Adrenal gland (tissue), 12 donors: ENCODE results near the gene ENPP1. TPM values are rescaled to one million over a fixed set of nuclear protein-coding genes. Genes with fewer than 3 reads are reported as not detected.

Experiments
- DNase-seq, 7 donors: peaks; one replicate each; pipeline ENCODE4 v3.0.0-alpha.2; 2019 to 2020
- H3K27ac ChIP-seq, 5 donors: fragments of 200-600 bp; sonication (generic) in 4 of 5; 1 replicate in 3 of 5; 2 replicates in 2 of 5; pipeline versions ENCODE4 v1.5.1 to v1.8.0; 2016 to 2020; ENCODE audit warnings: mild to moderate bottlenecking in 1 of 5
- H3K27me3 ChIP-seq: fragments of 200-600 bp; 2 replicates; pipeline ENCODE4 v1.8.0; 2021
- H3K36me3 ChIP-seq, 2 donors: fragments of 200-600 bp; replicated peaks in 1 of 2; 1 replicate in 1 of 2; 2 replicates in 1 of 2; pipeline versions ENCODE4 v1.5.1 to v1.8.0; 2018 to 2022
- H3K4me1 ChIP-seq, 2 donors: fragments of 200-600 bp; replicated peaks in 1 of 2; 1 replicate in 1 of 2; 2 replicates in 1 of 2; pipeline versions ENCODE4 v1.5.1 to v1.8.0; 2018 to 2021
- H3K4me3 ChIP-seq, 4 donors: fragments of 200-600 bp; sonication (generic) in 3 of 4; one replicate each; pipeline ENCODE4 v1.5.1; 2016 to 2018
- H3K9me3 ChIP-seq, 3 donors: fragments of 200-600 bp; sonication (generic) in 1 of 3; replicated peaks in 1 of 3; 1 replicate in 2 of 3; 2 replicates in 1 of 3; pipeline versions ENCODE4 v1.5.1 to v1.8.0; 2016 to 2021
- CTCF ChIP-seq, 6 experiments: fragments of 450-650 bp in 4 of 6; fragments of 200-600 bp in 2 of 6; sonication (generic) in 1 of 6; IDR thresholded peaks; 1 replicate in 5 of 6; 2 replicates in 1 of 6; pipeline versions ENCODE4 v1.5.1 to v1.8.0; 2016 to 2021; ENCODE audit warnings: antibody characterized with exemption in 6 of 6, mild to moderate bottlenecking in 2 of 6, moderate library complexity in 1 of 6
- POLR2A ChIP-seq, 2 donors: fragments of 450-650 bp; IDR thresholded peaks; one replicate each; pipeline ENCODE4 v1.6.1; 2017; ENCODE audit warnings: antibody characterized with exemption in 2 of 2, mild to moderate bottlenecking in 2 of 2, moderate library complexity in 1 of 2
- WGBS, 4 donors: extraction: QIAGEN DNeasy Blood & Tissue Kit in 2 of 4; methylation state at CpG; one replicate each; pipeline versions ENCODE4 v1.1.5 to v1.1.7; 2013 to 2017; 5-methylcytosine and 5-hydroxymethylcytosine counted together
- intact Hi-C, 2 donors: fragments of 100-400 bp; cut with DNase I; formaldehyde crosslinking; loops; one replicate each; pipeline versions ENCODE4 v1.14.1 to v1.15.0; 2022 to 2023
- polyA plus RNA-seq, 3 donors: library from polyadenylated mRNA; stranded (reverse); fragments of 200-250 nt in 2 of 3; fragments of 350-450 nt in 1 of 3; fragmentation: Illumina TruSeq in 1 of 3; extraction: RNeasy Lipid Tissue Mini Kit (QIAGEN cat#74804) in 1 of 3; gene quantifications; one replicate each; pipeline ENCODE4 v1.2.3, GENCODE V29; 2013 to 2014
- total RNA-seq, 9 donors: library from RNA; depleted of rRNA in 4 of 9; stranded (reverse); fragments of >200 nt in 4 of 9; fragments of 120-200 nt in 1 of 9; fragmentation: NEBNext Ultra II Directional in 1 of 9; extraction: Animal tissue kit (Norgen Biotek cat#: 25700) in 1 of 9; gene quantifications; one replicate each; pipeline versions ENCODE4 v1.1.0 to v1.2.4, GENCODE V29; 2013 to 2023
- donor health status: healthy with polysubstance abuse.
- donor health status: Bipolar disorder and iron deficiency.
- donor health status: DM: yes; HTN: yes; CAD: no.
- donor health status: DM: no; HTN: no; CAD: no.
- donor health status: DM: no; HTN: no; CAD: no.
- donor health status: DM: yes; HTN: yes; CAD: no.

ENPP1 gene
- total and polyA plus RNA-seq, 12 donors, result 2.1 to 44.7 (median 9.5) TPM

- intact Hi-C loops, result no loop called here
- H3K9me3 ChIP-seq, result no peaks in the 10 kb centered on the region
- H3K27ac ChIP-seq, result peak overlapping the region in 2 of 5 donors; percentile 61 to 86
- no peaks in the 10 kb centered on the region for H3K27me3 ChIP-seq
- no peak for DNase-seq
- H3K36me3 ChIP-seq, result no peaks in the 10 kb centered on the region
- peaks cover 8 to 24% of the 10 kb centered on the region in 2 donors for H3K4me1 ChIP-seq
- peak overlapping the region in 2 of 4 donors; percentile 37 to 84 for H3K4me3 ChIP-seq
- WGBS, 4 donors, result 7 to 12% (median 8%) methylated on average over 17 of the region's 17 CpGs
- TF ChIP-seq POLR2A (IDR thresholded peaks at IDR 0.05) (no peak), CTCF (IDR thresholded peaks at IDR 0.05) (no peak)
Observed at GRCh38 chr6:131807321-131807643, 538 bp upstream of the ENPP1 start.

- peak overlapping the region in 3 of 5 donors; percentile 43 to 86 (median 60) for H3K27ac ChIP-seq
- TF ChIP-seq CTCF (IDR thresholded peaks at IDR 0.05) (no peak), POLR2A (IDR thresholded peaks at IDR 0.05) (no peak)
- peak overlapping the region in 2 of 4 donors; percentile 23 to 84 for H3K4me3 ChIP-seq
Observed at GRCh38 chr6:131808460-131809269, 845 bp downstream of the ENPP1 start.

GRCh38 chr6:131811500-131811899 lies 3.7 kb downstream of the ENPP1 start:
- peaks cover 3 to 12% of the 10 kb centered on the region in 2 donors for H3K4me1 ChIP-seq
- no peak for DNase-seq
- H3K27me3 ChIP-seq, result no peaks in the 10 kb centered on the region
- H3K27ac ChIP-seq, result no peak overlapping the region
- no peak overlapping the region for H3K4me3 ChIP-seq
- no peaks in the 10 kb centered on the region for H3K9me3 ChIP-seq
- no peaks in the 10 kb centered on the region for H3K36me3 ChIP-seq
- TF ChIP-seq POLR2A (IDR thresholded peaks at IDR 0.05) (no peak), CTCF (IDR thresholded peaks at IDR 0.05) (no peak)
- intact Hi-C loops, result no loop called here
- 64 to 76% (median 67%) methylated on average over 3 of the region's 3 CpGs for WGBS, 4 donors

More at GRCh38 chr6:131808460-131809269, 845 bp downstream of the ENPP1 start:
- no peaks in the 10 kb centered on the region for H3K27me3 ChIP-seq
- no peak for DNase-seq
- intact Hi-C loops, result no loop called here
- H3K9me3 ChIP-seq, result no peaks in the 10 kb centered on the region
- H3K4me1 ChIP-seq, result peaks cover 8 to 24% of the 10 kb centered on the region in 2 donors
- 36 to 48% (median 42%) methylated on average over 12 of the region's 12 CpGs for WGBS, 4 donors
- no peaks in the 10 kb centered on the region for H3K36me3 ChIP-seq

GRCh38 chr6:131813991-131814390 lies 6.2 kb downstream of the ENPP1 start:
- intact Hi-C loops, result no loop called here
- no peak for DNase-seq
- H3K9me3 ChIP-seq, result no peaks in the 10 kb centered on the region
- H3K4me3 ChIP-seq, result no peak overlapping the region
- no peak overlapping the region for H3K27ac ChIP-seq
- no peaks in the 10 kb centered on the region for H3K4me1 ChIP-seq
- no peaks in the 10 kb centered on the region for H3K27me3 ChIP-seq
- WGBS, 4 donors, result 80 to 93% (median 88%) methylated on average over 3 of the region's 3 CpGs
- TF ChIP-seq CTCF (IDR thresholded peaks at IDR 0.05), result no peak
- H3K36me3 ChIP-seq, result no peaks in the 10 kb centered on the region
